Smooth muscle cell (in vitro differentiated cells): ENCODE data around the gene INO80E. TPM values are rescaled to one million over a fixed set of nuclear protein-coding genes. Genes with fewer than 3 reads are reported as not detected.

Source experiments
- DNase-seq: peaks from one replicate; lab custom pipeline; 2025; ENCODE audit not compliant: unreplicated experiment; lab: John Stamatoyannopoulos, UW
- H2AFZ ChIP-seq: fragments of 200-600 bp; sonication (generic); 2 replicates; pipeline ENCODE4 v1.6.0; 2016; ENCODE audit warnings: antibody characterized with exemption, low read depth, mild to moderate bottlenecking
- H3F3A ChIP-seq: fragments of 200-600 bp; sonication (generic); 2 replicates; pipeline ENCODE4 v1.6.0; 2017; ENCODE audit warnings: antibody characterized with exemption, low read depth
- H3K27ac ChIP-seq: fragments of 200-600 bp; sonication (generic); 2 replicates; pipeline ENCODE4 v1.5.1; 2016; ENCODE audit warnings: low read depth, mild to moderate bottlenecking
- H3K27me3 ChIP-seq: fragments of 200-600 bp; sonication (generic); 2 replicates; pipeline ENCODE4 v1.6.1; 2016; ENCODE audit warnings: low read depth, mild to moderate bottlenecking
- H3K36me3 ChIP-seq: fragments of 200-600 bp; sonication (generic); 2 replicates; pipeline ENCODE4 v1.5.1; 2016; ENCODE audit warnings: low read depth
- H3K4me1 ChIP-seq: fragments of 200-600 bp; sonication (generic); 2 replicates; pipeline ENCODE4 v1.5.1; 2016; ENCODE audit warnings: low read depth
- H3K4me2 ChIP-seq: fragments of 200-600 bp; sonication (generic); 2 replicates; pipeline ENCODE4 v1.6.0; 2016; ENCODE audit warnings: mild to moderate bottlenecking
- H3K4me3 ChIP-seq: fragments of 200-600 bp; sonication (generic); 2 replicates; pipeline ENCODE4 v1.5.1; 2016; ENCODE audit warnings: mild to moderate bottlenecking
- H3K79me2 ChIP-seq: fragments of 200-600 bp; sonication (generic); 2 replicates; pipeline ENCODE4 v1.6.0; 2016; ENCODE audit warnings: low read depth, mild to moderate bottlenecking
- H3K9ac ChIP-seq: fragments of 200-600 bp; sonication (generic); 2 replicates; pipeline ENCODE4 v1.6.0; 2016; ENCODE audit warnings: low read depth
- H3K9me3 ChIP-seq: fragments of 200-600 bp; sonication (generic); replicated peaks from 2 replicates; pipeline ENCODE4 v1.5.1; 2016; ENCODE audit warnings: low read depth
- H4K20me1 ChIP-seq: fragments of 200-600 bp; sonication (generic); 2 replicates; pipeline ENCODE4 v1.6.0; 2016; ENCODE audit warnings: low read depth
- CTCF ChIP-seq: fragments of 200-600 bp; sonication (generic); IDR thresholded peaks from 2 replicates; pipeline ENCODE4 v1.5.1; 2017; ENCODE audit warnings: borderline replicate concordance, mild to moderate bottlenecking, antibody characterized with exemption; ENCODE audit not compliant: insufficient read depth, poor library complexity, severe bottlenecking
- WGBS: methylation state at CpG from one replicate; pipeline ENCODE4 v1.1.7; 2016; ENCODE audit warnings: low lambda C conversion rate; 5-methylcytosine and 5-hydroxymethylcytosine counted together
- polyA plus RNA-seq: library from polyadenylated mRNA; unstranded; fragments of >200 nt; fragmentation: Nextera tagmentation; extraction: Ambion mirVana; gene quantifications from 2 replicates; pipeline ENCODE4 v1.2.1, GENCODE V29; 2016
- total RNA-seq: library from RNA; depleted of rRNA; stranded (reverse); fragments of >200 nt; gene quantifications from 2 replicates; pipeline ENCODE4 v1.2.3, GENCODE V29; 2014

The INO80E gene
- total and polyA plus RNA-seq, 2 experiments from 2014 or later, result 17.7 to 181 TPM

DNA sequence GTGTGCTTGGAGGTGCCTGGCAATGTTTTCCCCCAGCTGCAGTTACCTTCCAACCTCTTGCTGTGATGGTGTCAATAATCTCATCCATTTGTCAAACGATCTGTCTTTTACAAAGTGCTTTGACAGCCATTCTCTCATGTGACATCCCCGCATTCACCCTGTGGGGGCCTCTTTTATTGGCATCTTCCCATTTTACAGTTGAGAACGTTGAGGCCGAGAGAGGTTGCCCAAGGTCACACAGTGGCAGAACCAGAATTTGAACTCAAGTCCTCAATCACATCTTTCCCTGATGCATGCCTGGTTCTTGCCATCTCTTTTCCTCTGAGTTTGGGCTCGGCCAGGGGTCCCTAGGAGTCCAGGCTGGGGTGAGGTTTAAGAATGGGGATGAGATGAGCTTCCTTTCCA is 20.9 kb upstream of the INO80E start:
- H3K79me2 ChIP-seq, result peaks cover 42% of the 10 kb centered on the region
- no peak for DNase-seq
- H3K4me1 ChIP-seq, result peaks cover 25% of the 10 kb centered on the region
- H2AFZ ChIP-seq, result no peak overlapping the region
- no peak overlapping the region for H3K9ac ChIP-seq
- H3K27ac ChIP-seq, result no peak overlapping the region
- H3F3A ChIP-seq, result peaks cover 16% of the 10 kb centered on the region
- no peak for TF ChIP-seq CTCF
- H3K4me3 ChIP-seq, result peak overlapping the region; percentile 84
- peak overlapping the region; percentile 99 for H3K4me2 ChIP-seq
- peaks cover 52% of the 10 kb centered on the region for H4K20me1 ChIP-seq
- no peaks in the 10 kb centered on the region for H3K36me3 ChIP-seq
- H3K27me3 ChIP-seq, result no peaks in the 10 kb centered on the region
- H3K9me3 ChIP-seq, result no peaks in the 10 kb centered on the region
- 87% methylated on average over 5 of the region's 5 CpGs for WGBS

DNA sequence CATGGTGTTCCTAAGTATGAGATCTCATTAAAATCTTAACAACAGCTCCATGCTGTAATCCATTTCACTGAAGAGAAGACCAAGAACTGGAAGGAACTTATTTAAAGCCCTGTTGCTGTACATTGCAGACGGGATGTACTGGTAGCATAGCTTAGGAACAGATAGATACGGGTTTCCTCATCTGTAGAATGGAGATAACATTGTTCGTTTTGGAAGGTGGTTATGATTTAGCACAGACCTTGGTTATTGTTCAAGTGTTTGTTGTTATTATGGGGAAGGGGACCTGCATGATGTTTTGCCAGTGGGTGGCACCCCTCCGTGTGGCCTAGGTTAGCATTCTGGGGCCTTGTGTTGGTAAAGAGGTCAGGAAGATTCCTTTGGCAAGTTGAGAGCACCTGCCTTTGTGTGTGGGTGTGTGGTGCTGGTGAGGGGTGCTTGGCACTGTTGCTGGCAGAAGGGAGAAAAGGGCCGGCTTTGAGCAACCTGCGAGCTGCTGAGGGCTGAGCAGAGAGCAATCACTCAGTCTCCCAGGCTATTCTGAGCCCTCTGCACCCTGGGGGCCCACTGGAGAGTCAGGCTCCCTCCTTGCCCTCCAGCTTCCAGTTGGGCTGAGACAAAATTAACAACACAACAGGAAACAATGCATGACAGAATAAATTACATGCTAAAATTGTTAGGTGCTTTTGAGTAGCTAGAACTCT is 20.1 kb upstream of the INO80E start:
- 59% methylated on average over 6 of the region's 6 CpGs for WGBS
- no peak overlapping the region for H3K9ac ChIP-seq
- H3K79me2 ChIP-seq, result peaks cover 42% of the 10 kb centered on the region
- H3F3A ChIP-seq, result peaks cover 16% of the 10 kb centered on the region
- TF ChIP-seq CTCF, result no peak
- no peak overlapping the region for H3K27ac ChIP-seq
- peaks cover 25% of the 10 kb centered on the region for H3K4me1 ChIP-seq
- peaks cover 56% of the 10 kb centered on the region for H4K20me1 ChIP-seq
- H3K27me3 ChIP-seq, result no peaks in the 10 kb centered on the region
- H2AFZ ChIP-seq, result no peak overlapping the region
- peaks cover 6% of the 10 kb centered on the region for H3K36me3 ChIP-seq
- no peaks in the 10 kb centered on the region for H3K9me3 ChIP-seq
- peak overlapping the region; percentile 84 for H3K4me3 ChIP-seq
- no peak for DNase-seq
- peak overlapping the region; percentile 99 for H3K4me2 ChIP-seq

DNA sequence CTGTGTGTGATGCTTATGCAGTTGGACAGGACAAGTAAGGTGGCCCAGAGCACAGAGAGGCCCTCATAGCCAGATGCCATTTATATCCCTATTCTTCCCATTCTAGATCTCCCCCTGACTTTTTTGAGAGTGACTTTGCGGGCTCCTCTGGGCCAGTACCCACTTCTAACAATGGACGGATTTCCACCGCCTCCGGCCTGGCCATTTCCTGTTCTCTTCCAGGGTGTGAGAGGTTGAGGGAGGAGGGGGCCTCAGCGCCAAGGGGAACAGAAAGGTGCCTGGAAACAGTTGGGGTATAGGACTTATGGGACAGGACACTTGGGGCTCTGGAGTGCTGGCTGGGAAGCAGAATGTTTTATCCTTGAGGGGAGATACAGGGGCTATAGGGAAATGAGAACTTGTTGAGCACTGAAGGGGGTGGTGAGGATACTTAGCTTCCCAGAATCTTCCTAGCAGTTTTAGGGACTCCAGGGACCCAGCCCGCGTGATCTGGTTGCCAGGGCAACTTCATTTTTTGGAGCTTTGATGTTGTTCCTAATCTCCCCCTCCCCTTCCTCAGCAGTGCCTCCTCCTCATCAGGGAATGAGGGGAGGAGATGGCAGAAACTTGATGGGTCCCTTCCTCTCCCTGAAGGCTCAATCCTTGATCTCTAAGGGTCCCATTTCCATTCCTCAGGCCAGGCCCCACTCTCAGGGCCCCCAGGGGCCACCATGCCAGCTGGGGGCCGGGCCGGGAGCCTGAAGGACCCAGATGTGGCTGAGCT is 18.8 kb upstream of the INO80E start:
- H3K4me1 ChIP-seq, result peaks cover 25% of the 10 kb centered on the region
- peaks cover 6% of the 10 kb centered on the region for H3K36me3 ChIP-seq
- no peak overlapping the region for H3K4me3 ChIP-seq
- 89% methylated on average over 9 of the region's 9 CpGs for WGBS
- no peak for TF ChIP-seq CTCF
- H3K9ac ChIP-seq, result no peak overlapping the region
- H4K20me1 ChIP-seq, result peaks cover 56% of the 10 kb centered on the region
- no peak overlapping the region for H3K27ac ChIP-seq
- no peak for DNase-seq
- no peak overlapping the region for H2AFZ ChIP-seq
- no peaks in the 10 kb centered on the region for H3K9me3 ChIP-seq
- peak overlapping the region; percentile 99 for H3K4me2 ChIP-seq
- peaks cover 42% of the 10 kb centered on the region for H3K79me2 ChIP-seq
- H3F3A ChIP-seq, result peaks cover 10% of the 10 kb centered on the region
- H3K27me3 ChIP-seq, result no peaks in the 10 kb centered on the region

DNA sequence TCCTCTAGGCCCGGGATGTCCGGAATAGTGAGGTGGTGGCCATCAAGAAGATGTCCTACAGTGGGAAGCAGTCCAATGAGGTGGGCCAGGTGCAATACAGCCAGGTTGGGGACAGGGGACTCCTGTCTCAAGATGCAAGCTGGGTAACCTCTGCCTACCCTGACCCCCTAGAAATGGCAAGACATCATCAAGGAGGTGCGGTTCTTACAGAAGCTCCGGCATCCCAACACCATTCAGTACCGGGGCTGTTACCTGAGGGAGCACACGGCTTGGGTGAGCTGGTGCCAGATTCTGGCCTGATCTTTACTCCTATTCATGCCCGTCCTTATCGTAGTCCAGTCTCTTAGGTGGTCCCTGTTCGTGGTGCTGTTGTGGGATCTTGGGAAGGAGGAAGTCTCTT is 18.0 kb upstream of the INO80E start:
- Histone ChIP-seq H3K9ac (no peak overlapping the region), H3K27ac (no peak overlapping the region), H3K4me2 (no peak overlapping the region), H3K9me3 (no peaks in the 10 kb centered on the region), H3K79me2 (peaks cover 42% of the 10 kb centered on the region), H3K36me3 (peaks cover 6% of the 10 kb centered on the region), H3K27me3 (no peaks in the 10 kb centered on the region), H3K4me3 (no peak overlapping the region), H2AFZ (no peak overlapping the region), H3F3A (peaks cover 1% of the 10 kb centered on the region), H3K4me1 (peaks cover 25% of the 10 kb centered on the region), H4K20me1 (peaks cover 56% of the 10 kb centered on the region)
- TF ChIP-seq CTCF, result no peak
- no peak for DNase-seq
- WGBS, result 97% methylated on average over 9 of the region's 9 CpGs
